Thyroid gland (tissue), 4 donors: ENCODE measurements around the gene NDUFA6. TPM values are rescaled to one million over a fixed set of nuclear protein-coding genes. Genes with fewer than 3 reads are reported as not detected.
A peak's percentile ranks its signal among the peaks of the same experiment; 100 is the strongest.

Experiments used
- DNase-seq, 2 donors: peaks; one replicate each; pipeline ENCODE4 v3.0.0-alpha.2; 2019
- H3K27ac ChIP-seq, 3 donors: fragments of 200-600 bp; sonication (generic); 1 replicate in 2 of 3; 2 replicates in 1 of 3; pipeline ENCODE4 v1.5.1; 2016 to 2019; ENCODE audit warnings: mild to moderate bottlenecking in 1 of 3, moderate library complexity in 1 of 3
- H3K27me3 ChIP-seq: fragments of 200-600 bp; sonication (generic); one replicate; pipeline ENCODE4 v1.5.1; 2019
- H3K36me3 ChIP-seq, 2 donors: fragments of 200-600 bp; sonication (generic); one replicate each; pipeline ENCODE4 v1.5.1; 2016 to 2019
- H3K4me1 ChIP-seq, 2 donors: fragments of 200-600 bp; sonication (generic); one replicate each; pipeline ENCODE4 v1.5.1; 2017 to 2019
- H3K4me3 ChIP-seq, 3 donors: fragments of 200-600 bp; sonication (generic); replicated peaks in 1 of 3; 1 replicate in 2 of 3; 2 replicates in 1 of 3; pipeline ENCODE4 v1.5.1; 2016; ENCODE audit warnings: mild to moderate bottlenecking in 1 of 3
- H3K9me3 ChIP-seq: fragments of 200-600 bp; sonication (generic); one replicate; pipeline ENCODE4 v1.5.1; 2017
- POLR2A ChIP-seq, 2 donors: fragments of 450-650 bp; IDR thresholded peaks; one replicate each; pipeline ENCODE4 v1.6.1; 2017; ENCODE audit warnings: antibody characterized with exemption in 2 of 2, mild to moderate bottlenecking in 2 of 2, moderate library complexity in 1 of 2
- WGBS, 2 donors: methylation state at CpG; one replicate each; pipeline ENCODE4 v1.1.5; 2017; 5-methylcytosine and 5-hydroxymethylcytosine counted together
- intact Hi-C: fragments of 100-400 bp; cut with DNase I; formaldehyde crosslinking; loops from one replicate; pipeline ENCODE4 v1.15.1; 2023
- total RNA-seq, 4 donors: library from RNA; depleted of rRNA; stranded (reverse); fragments of >200 nt; gene quantifications; one replicate each; pipeline ENCODE4 v1.2.3, GENCODE V29; 2016
- TF ChIP-seq, protein P1 (sequence below), 6 experiments: fragments of 200-600 bp in 3 of 6; fragments of 450-650 bp in 3 of 6; sonication (generic) in 3 of 6; IDR thresholded peaks; one replicate each; pipeline ENCODE4 v1.5.1; 2016 to 2019; ENCODE audit warnings: antibody characterized with exemption in 6 of 6, mild to moderate bottlenecking in 2 of 6, inconsistent platforms in 1 of 6, moderate library complexity in 1 of 6

The NDUFA6 gene
- total RNA-seq, 4 donors from 2014 or later = 32.9 to 85.6 (median 73.4) TPM

DNA sequence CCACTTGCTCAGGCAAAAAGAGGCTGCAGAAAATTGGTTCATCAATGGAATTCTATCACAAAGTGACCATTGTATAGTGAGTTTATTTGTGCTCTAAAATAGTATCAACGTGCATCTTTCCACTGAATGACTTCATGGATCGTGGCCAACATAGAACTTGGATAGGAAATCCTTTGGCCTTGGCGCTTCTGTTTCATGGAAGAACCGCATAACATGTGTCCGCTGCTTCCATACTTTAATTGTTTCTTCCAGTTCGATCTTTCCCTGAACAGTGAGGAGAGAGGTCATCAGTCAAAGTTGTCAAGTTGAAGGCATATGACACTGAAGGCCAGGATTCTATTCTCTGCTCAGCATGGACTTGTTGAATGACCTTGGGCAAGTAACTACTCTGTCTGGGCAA lies 4.5 kb downstream of the NDUFA6 start:
- DNase-seq = no peak
- no peak overlapping the region for H3K4me3 ChIP-seq
- peaks cover 4 to 24% of the 10 kb centered on the region in 2 donors for H3K4me1 ChIP-seq
- peaks cover 15 to 33% of the 10 kb centered on the region in 2 donors for H3K36me3 ChIP-seq
- intact Hi-C loops = no loop called here
- H3K9me3 ChIP-seq = no peaks in the 10 kb centered on the region
- H3K27me3 ChIP-seq = no peaks in the 10 kb centered on the region
- no peak for TF ChIP-seq POLR2A (IDR thresholded peaks at IDR 0.05)
- H3K27ac ChIP-seq = no peak overlapping the region
- WGBS, 2 donors = 75 to 81% methylated on average over 6 of the region's 6 CpGs

DNA sequence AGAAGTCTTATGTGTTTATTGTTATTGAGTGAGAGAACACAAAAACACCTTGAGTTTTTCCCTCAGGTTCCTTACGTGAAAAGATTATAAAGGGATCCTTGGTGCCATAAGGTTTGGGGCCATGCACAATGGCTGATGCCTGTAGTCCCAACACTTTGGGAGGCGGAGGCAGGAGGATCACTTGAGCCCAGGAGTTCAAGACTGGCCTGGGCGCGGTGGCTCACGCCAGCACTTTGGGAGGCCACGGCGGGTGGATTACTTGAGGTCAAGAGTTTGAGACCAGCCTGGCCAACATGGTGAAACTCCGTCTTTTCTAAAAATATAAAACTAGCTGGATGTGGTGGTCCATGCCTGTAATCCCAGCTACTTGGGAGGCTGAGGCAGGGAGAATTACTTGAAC lies 5.7 kb downstream of the NDUFA6 start:
- TF ChIP-seq, protein P1, sequence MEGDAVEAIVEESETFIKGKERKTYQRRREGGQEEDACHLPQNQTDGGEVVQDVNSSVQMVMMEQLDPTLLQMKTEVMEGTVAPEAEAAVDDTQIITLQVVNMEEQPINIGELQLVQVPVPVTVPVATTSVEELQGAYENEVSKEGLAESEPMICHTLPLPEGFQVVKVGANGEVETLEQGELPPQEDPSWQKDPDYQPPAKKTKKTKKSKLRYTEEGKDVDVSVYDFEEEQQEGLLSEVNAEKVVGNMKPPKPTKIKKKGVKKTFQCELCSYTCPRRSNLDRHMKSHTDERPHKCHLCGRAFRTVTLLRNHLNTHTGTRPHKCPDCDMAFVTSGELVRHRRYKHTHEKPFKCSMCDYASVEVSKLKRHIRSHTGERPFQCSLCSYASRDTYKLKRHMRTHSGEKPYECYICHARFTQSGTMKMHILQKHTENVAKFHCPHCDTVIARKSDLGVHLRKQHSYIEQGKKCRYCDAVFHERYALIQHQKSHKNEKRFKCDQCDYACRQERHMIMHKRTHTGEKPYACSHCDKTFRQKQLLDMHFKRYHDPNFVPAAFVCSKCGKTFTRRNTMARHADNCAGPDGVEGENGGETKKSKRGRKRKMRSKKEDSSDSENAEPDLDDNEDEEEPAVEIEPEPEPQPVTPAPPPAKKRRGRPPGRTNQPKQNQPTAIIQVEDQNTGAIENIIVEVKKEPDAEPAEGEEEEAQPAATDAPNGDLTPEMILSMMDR (IDR thresholded peaks at IDR 0.05) = no peak
- TF ChIP-seq POLR2A (IDR thresholded peaks at IDR 0.05) = no peak
- H3K4me3 ChIP-seq = no peak overlapping the region
- no peak overlapping the region for H3K27ac ChIP-seq
- no peaks in the 10 kb centered on the region for H3K9me3 ChIP-seq
- peaks cover 4 to 26% of the 10 kb centered on the region in 2 donors for H3K4me1 ChIP-seq
- H3K27me3 ChIP-seq = no peaks in the 10 kb centered on the region
- intact Hi-C loops = no loop called here
- no peak for DNase-seq
- 94 to 97% methylated on average over 8 of the region's 8 CpGs for WGBS, 2 donors
- peaks cover 15 to 33% of the 10 kb centered on the region in 2 donors for H3K36me3 ChIP-seq

DNA sequence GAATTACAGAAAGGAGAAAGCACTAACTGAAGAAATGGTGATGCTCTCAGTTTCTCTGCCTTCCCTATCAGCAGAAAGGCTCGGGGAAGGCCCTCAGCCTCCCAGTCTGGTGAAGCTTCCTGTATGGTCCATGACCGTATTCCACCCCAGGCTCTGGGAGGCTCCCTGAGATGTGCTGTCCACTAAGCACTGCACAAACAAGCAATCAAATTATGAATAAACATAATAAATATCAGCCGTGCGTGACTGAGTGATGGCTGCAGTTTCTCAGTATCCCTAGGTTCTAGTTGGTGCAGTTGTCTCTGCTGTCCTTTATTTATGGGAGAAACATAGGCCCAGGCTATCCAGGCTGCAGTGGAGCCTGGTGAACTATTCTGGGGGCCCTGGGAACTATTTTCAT lies 7.5 kb downstream of the NDUFA6 start:
- intact Hi-C loops = no loop called here
- WGBS, 2 donors = 91 to 96% methylated on average over 4 of the region's 4 CpGs
- H3K36me3 ChIP-seq = peaks cover 15 to 33% of the 10 kb centered on the region in 2 donors

DNA sequence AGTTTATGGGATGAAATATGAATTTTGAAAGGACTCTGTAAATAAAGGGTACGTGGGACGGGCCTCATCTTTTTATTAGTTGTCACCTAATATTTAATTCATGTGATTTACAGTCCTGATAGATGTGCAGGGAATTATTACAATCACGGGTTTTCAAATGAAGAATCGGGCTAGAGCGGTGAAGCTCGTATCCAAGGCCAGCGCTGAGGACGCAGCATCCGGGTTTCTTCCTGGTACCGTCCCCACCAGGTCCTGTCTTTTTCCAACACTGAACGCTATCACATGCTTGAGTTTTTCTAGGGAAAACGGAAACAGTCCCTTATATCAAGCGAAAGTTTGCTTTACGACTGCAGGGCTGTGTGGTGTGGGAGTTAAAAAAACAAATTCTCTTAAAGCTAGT lies 10.3 kb downstream of the NDUFA6 start:
- WGBS, 2 donors = 1 to 3% methylated on average over 14 of the region's 14 CpGs
- DNase-seq = peak; percentile 48 to 54
- Histone ChIP-seq H3K36me3 (peaks cover 3 to 20% of the 10 kb centered on the region in 2 donors), H3K27me3 (no peaks in the 10 kb centered on the region), H3K9me3 (no peaks in the 10 kb centered on the region), H3K4me3 (peak overlapping the region in 2 of 3 donors; percentile 32 to 60), H3K4me1 (peaks cover 10 to 33% of the 10 kb centered on the region in 2 donors), H3K27ac (peak overlapping the region; percentile 96 to 99 (median 97))
- TF ChIP-seq, protein P1 (IDR thresholded peaks at IDR 0.05) = no peak
- TF ChIP-seq POLR2A (IDR thresholded peaks at IDR 0.05) = no peak
- intact Hi-C loops = no loop called here

More for the DNA sequence above, 7.5 kb downstream of the NDUFA6 start:
- TF ChIP-seq, protein P1 (IDR thresholded peaks at IDR 0.05) = no peak
- TF ChIP-seq POLR2A (IDR thresholded peaks at IDR 0.05) = no peak
- peaks cover 10 to 26% of the 10 kb centered on the region in 2 donors for H3K4me1 ChIP-seq
- H3K27ac ChIP-seq = no peak overlapping the region
- DNase-seq = no peak
- H3K9me3 ChIP-seq = no peaks in the 10 kb centered on the region
- H3K4me3 ChIP-seq = no peak overlapping the region
- H3K27me3 ChIP-seq = no peaks in the 10 kb centered on the region

DNA sequence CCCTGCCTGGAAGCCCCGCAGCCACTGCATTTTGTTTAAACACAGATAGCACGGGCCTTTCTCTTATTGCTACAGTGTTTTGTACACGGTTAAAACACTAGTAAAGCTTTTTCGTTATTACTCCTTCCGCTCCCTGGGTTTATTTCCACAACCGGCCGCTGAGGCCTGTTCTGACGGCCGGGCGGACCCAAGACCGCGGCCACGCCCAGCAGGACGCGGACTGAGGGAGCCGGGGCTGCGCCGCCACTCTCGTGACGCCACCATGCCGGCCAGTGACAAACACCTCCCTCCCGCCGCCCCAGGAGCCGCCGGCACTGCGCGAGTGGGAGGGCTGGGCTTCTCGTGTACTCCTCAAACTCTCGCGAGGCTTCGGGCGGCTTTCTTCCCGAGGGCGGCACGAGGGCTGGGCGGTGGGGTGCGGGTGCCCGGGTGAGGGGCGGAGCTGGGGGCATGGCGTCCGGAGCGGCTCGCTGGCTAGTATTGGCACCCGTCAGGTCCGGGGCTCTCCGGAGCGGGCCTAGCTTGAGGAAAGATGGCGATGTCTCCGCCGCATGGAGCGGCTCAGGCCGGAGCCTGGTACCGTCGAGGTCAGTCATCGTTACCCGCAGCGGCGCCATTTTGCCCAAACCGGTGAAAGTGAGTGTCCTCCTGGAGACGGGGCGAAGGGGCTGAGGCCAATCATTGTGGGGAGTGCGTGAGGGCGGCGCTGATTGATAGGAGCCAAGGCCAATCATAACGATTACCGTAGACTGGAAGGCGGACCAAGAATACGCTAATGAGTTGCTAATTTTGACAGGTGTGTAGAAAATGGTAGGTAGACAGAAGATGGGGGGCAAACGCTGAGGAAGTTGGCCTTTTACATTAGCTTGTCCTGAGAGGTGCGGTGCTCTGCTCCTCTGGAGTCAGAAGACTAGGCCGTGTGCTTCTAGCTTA lies 11.0 kb downstream of the NDUFA6 start, which contains the start of gene SMDT1:
SMDT1 (plus strand) TSS at position 382 of the 933 bp plus-strand sequence; CDS start at position 451, 69 bp downstream.
- H3K36me3 ChIP-seq = peaks cover 0 to 18% of the 10 kb centered on the region in 2 donors
- H3K27ac ChIP-seq = peak within 1 kb of the TSS; percentile 96 to 99 (median 97)
- 0 to 3% methylated on average over 23 to 37 of the region's 71 CpGs for WGBS, 2 donors
- H3K4me3 ChIP-seq = peak within 1 kb of the TSS in 2 of 3 donors; percentile 32 to 60
- intact Hi-C loops = loop anchor here (10.0 kb wide), 1 partner anchor 125 kb away; the partner anchor contains the start of gene SMIM45
- DNase-seq = peak; percentile 100
- no peaks in the 10 kb centered on the region for H3K9me3 ChIP-seq
- TF ChIP-seq POLR2A (IDR thresholded peaks at IDR 0.05) = peak in 1 of 2 donors; percentile 93
- TF ChIP-seq, protein P1 (IDR thresholded peaks at IDR 0.05) = no peak
- peaks cover 17 to 40% of the 10 kb centered on the region in 2 donors for H3K4me1 ChIP-seq
- no peaks in the 10 kb centered on the region for H3K27me3 ChIP-seq
